Lower leg skin (tissue), 4 donors: ENCODE results near the gene FRS2. TPM values are rescaled to one million over a fixed set of nuclear protein-coding genes. Genes with fewer than 3 reads are reported as not detected.

ENCODE experiments used
- DNase-seq, 2 donors: peaks; one replicate each; pipeline ENCODE4 v3.0.0-alpha.2; 2019; ENCODE audit warnings: low spot score in 2 of 2
- H3K4me3 ChIP-seq: fragments of 200-600 bp; sonication (generic); 2 replicates; pipeline ENCODE4 v1.5.1; 2017; ENCODE audit warnings: mild to moderate bottlenecking, low read depth; ENCODE audit not compliant: poor library complexity, severe bottlenecking
- CTCF ChIP-seq, 3 donors: fragments of 450-650 bp; IDR thresholded peaks; one replicate each; pipeline ENCODE4 v1.5.1; 2016; ENCODE audit warnings: antibody characterized with exemption in 3 of 3, mild to moderate bottlenecking in 3 of 3, moderate library complexity in 2 of 3
- POLR2A ChIP-seq, 2 donors: fragments of 450-650 bp; IDR thresholded peaks; one replicate each; pipeline ENCODE4 v1.6.1; 2016 to 2017; ENCODE audit warnings: antibody characterized with exemption in 2 of 2, mild to moderate bottlenecking in 1 of 2, moderate library complexity in 1 of 2
- WGBS, 2 donors: methylation state at CpG; one replicate each; pipeline ENCODE4 v1.1.5; 2018; 5-methylcytosine and 5-hydroxymethylcytosine counted together
- intact Hi-C: fragments of 100-400 bp; cut with DNase I; formaldehyde crosslinking; loops from one replicate; pipeline ENCODE4 v1.15.0; 2023; ENCODE audit warnings: low total_unique reads
- total RNA-seq, 4 donors: library from RNA; depleted of rRNA; stranded (reverse); fragments of >200 nt; gene quantifications; one replicate each; pipeline ENCODE4 v1.1.0, GENCODE V29; 2016

FRS2 gene
- total RNA-seq, 4 donors from 2014 or later = 33.7 to 64.7 (median 43.5) TPM

- intact Hi-C loops = no loop called here
- 84 to 94% methylated on average over 2 of the region's 2 CpGs for WGBS, 2 donors
- DNase-seq = no peak
- no peak overlapping the region for H3K4me3 ChIP-seq
- TF ChIP-seq POLR2A (IDR thresholded peaks at IDR 0.05) = no peak
- no peak for TF ChIP-seq CTCF (IDR thresholded peaks at IDR 0.05)
These were observed 22.6 kb downstream of the FRS2 start for GRCh38 chr12:69492739-69493138.

GRCh38 chr12:69495071-69495470, 24.9 kb downstream of the FRS2 start:
- intact Hi-C loops = no loop called here
- H3K4me3 ChIP-seq = no peak overlapping the region
- DNase-seq = no peak
- WGBS, 2 donors = 51 to 75% methylated on average over 3 of the region's 3 CpGs
- no peak for TF ChIP-seq CTCF (IDR thresholded peaks at IDR 0.05)
- no peak for TF ChIP-seq POLR2A (IDR thresholded peaks at IDR 0.05)

- DNase-seq = no peak
- intact Hi-C loops = no loop called here
- WGBS, 2 donors = 72 to 86% methylated on average over 4 of the region's 4 CpGs
- H3K4me3 ChIP-seq = no peak overlapping the region
- no peak for TF ChIP-seq POLR2A (IDR thresholded peaks at IDR 0.05)
- TF ChIP-seq CTCF (IDR thresholded peaks at IDR 0.05) = no peak
These were observed 27.3 kb downstream of the FRS2 start for GRCh38 chr12:69497308-69498026.

GRCh38 chr12:69500631-69501030, 30.4 kb downstream of the FRS2 start:
- no peak for DNase-seq
- no peak overlapping the region for H3K4me3 ChIP-seq
- WGBS, 2 donors = 53 to 54% methylated on average over 1 of the region's 1 CpG
- no peak for TF ChIP-seq CTCF (IDR thresholded peaks at IDR 0.05)
- TF ChIP-seq POLR2A (IDR thresholded peaks at IDR 0.05) = no peak
- intact Hi-C loops = no loop called here

GRCh38 chr12:69501154-69501895, 31.1 kb downstream of the FRS2 start:
- 48 to 49% methylated on average over 5 of the region's 5 CpGs for WGBS, 2 donors
- no peak for TF ChIP-seq CTCF (IDR thresholded peaks at IDR 0.05)
- no peak for TF ChIP-seq POLR2A (IDR thresholded peaks at IDR 0.05)
- no peak overlapping the region for H3K4me3 ChIP-seq
- no peak for DNase-seq
- intact Hi-C loops = no loop called here
